GM21529 (cell line): ENCODE measurements around the gene HS1BP3.

Source experiments
- ATAC-seq: cut with Tn5 transposase; IDR thresholded peaks from one replicate; pipeline ENCODE4 v1.9.1; 2021; ENCODE audit not compliant: unreplicated experiment

HS1BP3 gene

GRCh38 chr2:20589975-20590703 lies 60.8 kb downstream of the HS1BP3 start:
- no peak for ATAC-seq

DNA sequence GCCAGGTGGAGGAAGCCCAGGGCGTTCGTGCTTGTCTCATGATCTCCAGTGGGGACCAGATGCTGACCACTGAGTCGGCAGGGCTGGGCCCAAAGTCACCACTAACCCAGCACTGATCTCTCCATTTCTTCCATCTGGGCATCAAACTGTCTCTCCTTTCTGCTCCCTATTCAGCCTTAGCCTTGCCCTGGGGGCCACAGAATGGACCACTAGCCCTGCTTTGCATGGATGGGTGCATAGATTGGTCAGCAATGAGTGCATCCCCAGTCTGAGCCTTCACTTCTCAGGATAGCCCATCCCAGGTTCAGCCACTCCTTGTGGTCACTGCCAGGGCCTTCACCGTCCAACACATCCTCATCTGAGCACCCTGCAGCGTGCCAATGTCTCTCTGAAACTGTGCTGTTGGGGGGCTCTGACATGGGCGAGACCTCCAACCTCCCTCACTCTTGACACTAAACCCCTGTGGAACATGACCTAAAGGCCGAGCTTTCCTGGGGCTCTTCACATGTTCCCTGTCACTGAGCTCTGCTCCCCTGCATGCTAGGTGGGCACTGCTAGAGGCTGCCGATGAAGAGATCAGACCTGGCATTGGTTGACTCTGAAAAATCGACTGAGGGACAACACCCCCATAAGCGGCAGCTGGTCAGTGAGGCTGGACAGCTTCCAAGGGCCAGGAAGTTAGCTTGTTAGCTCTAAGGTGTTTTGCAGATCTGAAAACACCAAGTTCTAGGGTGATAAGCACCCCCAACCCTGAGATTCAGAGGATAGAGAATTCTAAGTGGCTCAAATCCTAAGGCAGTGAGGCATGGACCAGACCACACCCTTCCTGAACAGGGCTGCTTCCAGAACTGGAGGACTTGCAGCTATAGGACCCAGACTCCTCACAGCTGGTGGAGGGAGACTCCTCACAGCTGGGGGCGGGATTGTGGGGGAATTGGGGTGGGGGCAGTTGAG lies 61.7 kb downstream of the HS1BP3 start:
- ATAC-seq: no peak

DNA sequence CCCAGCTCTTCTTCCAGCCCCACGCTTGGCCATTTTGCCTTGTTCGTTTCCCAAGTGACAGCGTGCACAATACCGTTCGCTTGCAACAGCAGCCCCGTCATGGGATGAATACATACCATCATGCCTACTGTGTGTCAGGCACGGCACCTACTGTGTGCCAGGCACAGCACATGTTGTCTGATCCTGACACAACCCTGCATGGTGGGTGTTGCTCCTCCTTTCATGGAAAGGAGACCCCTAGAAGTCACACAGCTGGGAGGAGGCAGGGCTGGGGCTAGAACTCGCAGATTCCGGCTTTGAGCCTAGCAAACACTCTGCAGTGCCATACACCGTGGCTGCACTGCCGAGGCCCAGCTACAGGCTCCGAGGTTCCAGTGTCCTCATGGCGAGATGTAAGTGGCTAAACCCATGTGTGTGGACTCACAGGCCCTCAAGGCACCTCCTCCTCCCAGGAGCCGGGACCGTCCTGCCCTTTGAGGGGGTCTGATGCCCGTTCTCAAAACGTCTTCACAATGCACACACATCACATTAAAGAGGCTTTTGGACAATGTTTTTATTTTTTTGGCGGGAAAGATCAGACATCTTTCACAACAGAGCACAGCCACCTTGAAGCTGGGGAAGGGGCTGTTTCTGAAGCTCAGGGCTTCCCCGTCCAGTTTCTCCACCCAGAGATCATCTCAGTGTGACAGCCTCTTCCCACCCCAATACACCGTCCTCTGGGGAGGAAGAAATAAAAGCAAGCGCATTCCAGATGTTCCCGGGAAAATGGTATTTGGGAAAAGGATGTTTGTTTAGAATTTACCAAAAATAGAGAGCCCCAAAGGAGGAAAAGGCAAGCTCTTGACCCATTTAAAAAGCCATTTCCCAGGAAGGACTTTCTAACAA lies 64.9 kb downstream of the HS1BP3 start:
- ATAC-seq: no peak

DNA sequence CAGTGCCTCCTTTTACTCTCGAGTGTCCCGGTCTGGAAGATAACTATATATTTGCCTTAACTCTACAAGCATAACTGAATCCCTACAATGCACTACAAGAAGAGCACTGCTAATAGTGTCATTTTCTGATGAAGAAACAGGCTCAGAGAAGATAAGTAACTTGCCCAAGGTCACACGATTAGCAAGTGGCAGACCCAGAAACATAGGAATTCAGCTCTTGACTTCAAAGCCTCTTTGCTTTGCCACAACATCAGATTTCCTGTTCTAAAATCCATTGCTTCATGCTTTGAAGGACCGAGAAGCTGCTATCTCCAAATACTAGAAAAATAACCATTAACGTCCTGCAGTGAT lies 65.6 kb downstream of the HS1BP3 start:
- ATAC-seq: no peak

GRCh38 chr2:20584399-20585358 lies 66.2 kb downstream of the HS1BP3 start:
- no peak for ATAC-seq

DNA sequence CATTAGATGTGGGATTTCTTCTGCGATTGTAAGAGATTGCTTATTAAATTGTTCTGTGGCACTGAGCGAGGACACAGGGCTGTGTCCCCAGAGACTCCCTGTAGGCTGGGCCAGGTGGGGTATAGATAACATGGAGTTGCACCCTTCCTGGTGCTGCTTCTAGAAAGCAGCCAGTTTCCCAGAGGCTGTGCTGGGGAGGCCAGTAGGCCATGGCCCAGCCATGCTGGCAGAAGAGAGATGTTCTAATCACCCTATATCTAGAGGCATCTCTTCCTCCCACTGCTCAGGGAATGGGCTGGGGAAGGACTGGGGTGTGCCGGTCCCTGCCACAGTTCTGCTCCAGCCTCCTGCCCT lies 66.9 kb downstream of the HS1BP3 start:
- ATAC-seq: no peak

DNA sequence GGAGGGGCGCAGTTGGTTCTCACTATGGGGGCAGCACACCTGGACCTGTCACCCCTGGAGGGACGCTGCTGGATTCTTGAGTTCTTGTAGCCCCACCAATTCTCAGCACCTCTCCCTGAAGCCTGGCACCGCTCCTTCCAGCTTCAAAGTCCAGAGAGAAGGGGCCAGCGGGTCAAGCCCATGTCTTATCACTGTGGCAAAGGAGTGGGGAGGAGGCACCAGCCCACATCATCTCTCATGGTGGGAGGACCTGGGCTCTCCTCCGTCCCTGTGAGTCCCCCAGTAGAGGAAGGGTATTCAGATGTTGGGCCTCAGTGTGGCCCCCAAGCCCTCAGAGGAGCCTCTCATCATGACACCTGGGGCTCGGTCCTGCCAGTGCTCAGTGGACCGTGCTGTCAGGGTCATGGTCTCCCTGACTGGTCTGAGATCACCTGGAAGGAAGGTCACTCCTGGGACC lies 67.4 kb downstream of the HS1BP3 start:
- ATAC-seq: no peak

GRCh38 chr2:20582600-20583221 lies 68.2 kb downstream of the HS1BP3 start:
- no peak for ATAC-seq

- ATAC-seq: no peak
Observed at GRCh38 chr2:20580690-20581437, 70.0 kb downstream of the HS1BP3 start.

- no peak for ATAC-seq
Observed at GRCh38 chr2:20579866-20580265, 71.0 kb downstream of the HS1BP3 start.

DNA sequence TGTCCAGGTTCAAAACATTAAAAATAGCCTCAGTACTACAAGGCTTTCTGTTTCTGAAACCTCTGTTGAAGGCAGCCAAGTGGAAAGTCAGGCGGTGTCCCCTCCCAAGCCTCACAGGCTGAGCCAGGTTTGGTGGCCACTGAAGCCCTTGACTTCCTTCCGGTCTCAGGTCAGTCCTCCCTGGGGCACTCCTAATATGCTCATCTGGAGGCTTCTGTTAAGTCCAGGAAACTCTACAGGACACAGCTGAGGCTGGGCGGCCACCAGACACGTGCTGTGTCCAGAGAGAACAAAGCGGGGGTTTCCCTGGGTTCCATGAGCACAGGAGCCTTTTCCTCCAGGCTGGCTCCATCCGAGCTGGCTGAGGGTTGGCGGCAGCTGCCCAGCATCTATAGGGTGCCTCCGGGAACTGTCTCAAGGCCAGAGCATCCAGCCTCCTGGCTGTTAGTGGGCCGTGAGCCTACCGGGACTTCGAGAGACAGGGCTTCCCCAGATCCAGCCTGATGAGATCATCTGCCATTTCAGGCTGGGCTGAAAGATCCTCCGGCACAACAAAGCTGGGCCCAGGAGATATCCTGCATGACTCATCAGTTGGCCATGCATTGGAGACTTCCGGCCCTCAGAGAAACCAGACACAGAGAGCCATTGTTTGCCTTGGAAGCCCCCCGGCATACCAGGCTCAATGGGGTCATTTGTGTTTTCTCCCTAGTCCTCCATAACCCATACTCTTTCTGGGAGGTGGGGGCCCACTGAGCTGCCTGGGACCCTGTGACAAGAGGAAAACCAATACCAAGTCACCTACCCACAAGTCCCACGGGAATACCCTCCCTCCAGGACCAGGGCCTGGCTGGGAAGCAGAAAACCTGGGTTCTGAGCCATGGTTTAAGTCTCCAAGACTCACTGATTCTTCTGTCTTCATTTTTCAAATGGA lies 71.7 kb downstream of the HS1BP3 start:
- ATAC-seq: peak; percentile 71

DNA sequence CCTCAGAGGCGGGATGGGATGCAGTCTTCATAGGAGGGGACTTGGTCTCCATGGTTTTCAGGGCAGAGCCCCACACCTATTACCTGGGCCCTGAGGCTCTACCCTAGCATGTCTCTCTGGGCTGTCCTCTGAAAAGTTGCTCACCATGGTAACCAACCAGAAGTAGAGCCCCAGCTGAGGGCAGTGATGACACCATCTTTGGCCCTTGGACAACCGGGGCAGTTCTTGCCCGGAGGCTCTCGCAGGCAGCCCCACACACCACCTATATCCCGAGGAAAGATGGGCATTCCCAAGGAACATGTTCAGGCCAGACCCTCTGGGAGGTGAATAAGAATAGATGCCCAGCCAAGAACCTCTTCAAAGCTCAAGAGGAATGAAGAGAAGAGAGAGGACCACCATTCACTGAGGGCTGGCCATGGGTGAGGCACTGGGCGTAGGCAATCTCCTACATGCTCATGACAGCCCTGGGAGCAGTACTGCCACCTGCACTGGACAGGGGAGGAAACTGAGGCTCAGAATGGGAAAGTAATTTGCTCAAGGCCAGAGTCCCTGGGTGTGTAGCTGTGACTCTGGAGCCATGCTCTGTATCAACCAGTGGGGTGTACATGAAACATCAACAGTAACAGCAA lies 72.5 kb downstream of the HS1BP3 start:
- ATAC-seq: no peak

DNA sequence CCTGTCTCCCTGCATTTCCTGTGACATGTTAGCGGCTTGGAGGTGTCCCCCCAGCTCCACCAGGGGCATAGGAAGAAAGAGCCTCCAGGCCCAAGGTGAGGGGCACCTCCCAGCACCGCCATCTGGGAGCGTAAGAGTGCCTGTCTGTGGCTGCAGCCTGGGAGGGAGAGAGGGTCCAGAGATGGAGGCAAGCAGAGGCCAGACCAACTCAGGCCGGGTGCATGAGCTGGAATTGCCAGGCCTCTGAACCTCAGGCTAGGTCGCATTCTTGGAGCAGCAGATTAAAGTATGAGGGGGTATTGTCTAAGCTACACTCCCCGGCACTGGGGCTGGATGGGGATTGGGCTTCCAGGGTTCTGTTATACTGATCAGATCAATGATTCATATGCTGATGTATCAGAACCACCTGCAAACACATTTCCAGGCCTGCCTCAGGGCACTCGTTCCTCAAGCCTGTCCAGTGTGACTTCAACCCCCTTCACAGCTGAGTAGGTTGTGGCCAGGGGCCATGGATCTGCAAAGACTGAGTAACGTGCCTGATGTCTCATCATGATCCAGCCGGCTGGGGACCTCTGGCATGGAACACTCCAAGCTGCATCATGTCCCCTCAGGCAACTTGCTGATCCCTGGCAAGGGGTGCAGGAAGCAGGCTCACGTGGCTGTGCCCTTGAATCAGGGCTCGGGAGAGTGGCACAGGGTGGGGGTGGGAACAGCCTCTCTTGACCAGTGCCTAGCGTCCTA lies 73.2 kb downstream of the HS1BP3 start:
- no peak for ATAC-seq

- ATAC-seq: peak; percentile 80
Observed at GRCh38 chr2:20576598-20577115, 74.2 kb downstream of the HS1BP3 start.

GRCh38 chr2:20575935-20576597 lies 74.8 kb downstream of the HS1BP3 start:
- no peak for ATAC-seq

DNA sequence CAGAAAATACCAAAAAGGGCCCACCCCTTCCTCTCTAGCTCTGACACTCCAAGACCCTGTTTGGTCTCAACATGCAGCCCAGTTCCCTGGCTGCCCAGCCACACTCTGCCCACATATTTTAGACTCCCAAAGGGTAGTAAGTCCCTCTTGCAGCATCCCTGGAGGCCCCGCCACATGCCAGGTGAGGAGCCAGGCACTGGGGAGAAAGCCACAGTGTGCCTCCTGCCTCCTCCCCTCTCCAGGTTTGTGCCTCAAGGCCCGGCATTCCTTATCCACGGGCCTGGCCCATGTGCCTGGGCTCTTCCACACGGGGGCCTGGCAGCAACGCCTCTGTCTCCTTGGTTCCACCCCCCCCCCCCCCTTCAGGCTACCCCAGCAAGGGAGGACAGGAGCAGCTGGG lies 75.5 kb downstream of the HS1BP3 start:
- no peak for ATAC-seq
